Transverse colon (tissue), 3 donors: ENCODE results near the gene ATG9A.

ENCODE experiments used
- POLR2A ChIP-seq: fragments of 450-650 bp; IDR thresholded peaks from one replicate; pipeline ENCODE4 v1.6.1; 2016; ENCODE audit warnings: antibody characterized with exemption, mild to moderate bottlenecking, moderate library complexity
- TF ChIP-seq, protein P1 (sequence below), 5 experiments: fragments of 200-600 bp in 3 of 5; fragments of 450-650 bp in 2 of 5; sonication (generic) in 3 of 5; IDR thresholded peaks; 1 replicate in 2 of 5; 2 replicates in 3 of 5; pipeline ENCODE4 v1.5.1; 2016 to 2017; ENCODE audit warnings: antibody characterized with exemption in 5 of 5, inconsistent platforms in 3 of 5, mild to moderate bottlenecking in 2 of 5, moderate library complexity in 1 of 5

DNA sequence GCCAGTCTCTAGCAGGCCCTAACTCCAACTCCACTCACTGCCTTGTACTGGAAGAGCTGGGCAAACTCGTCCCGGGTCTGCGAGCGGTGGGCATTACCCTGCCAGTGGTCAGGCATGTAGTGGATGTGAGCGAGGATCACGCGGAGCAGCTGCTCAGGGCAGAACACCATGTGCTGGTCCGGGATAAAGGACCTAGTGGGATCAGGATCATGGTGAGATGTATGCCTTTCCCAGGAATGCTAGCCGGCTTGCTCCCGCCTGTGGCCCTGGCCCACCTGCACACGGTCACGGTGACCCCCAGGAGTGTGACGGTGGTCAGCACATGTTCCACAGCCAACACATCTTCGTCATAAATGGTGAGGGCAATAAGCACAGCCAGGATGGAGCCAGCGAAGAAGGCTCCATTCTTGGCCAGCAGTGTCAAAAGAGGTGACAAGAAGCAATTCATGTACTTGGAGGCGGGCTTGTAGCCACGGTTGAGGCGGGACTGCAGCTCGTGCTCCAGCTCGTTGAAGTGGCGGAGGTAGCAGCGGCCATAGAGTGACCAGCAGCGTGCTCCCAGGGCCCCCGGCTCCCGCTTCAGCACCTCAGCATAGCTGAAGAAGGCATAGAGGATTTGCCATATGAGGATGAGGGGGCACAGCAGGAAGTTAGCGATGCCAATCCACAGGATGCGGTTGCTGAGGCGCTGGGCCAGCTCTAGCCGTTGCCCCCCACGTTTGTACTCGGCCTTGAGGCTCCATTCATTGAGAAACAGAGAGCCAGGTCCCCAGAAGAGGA, 5.4 kb downstream of the ATG9A start:
- TF ChIP-seq, protein P1, sequence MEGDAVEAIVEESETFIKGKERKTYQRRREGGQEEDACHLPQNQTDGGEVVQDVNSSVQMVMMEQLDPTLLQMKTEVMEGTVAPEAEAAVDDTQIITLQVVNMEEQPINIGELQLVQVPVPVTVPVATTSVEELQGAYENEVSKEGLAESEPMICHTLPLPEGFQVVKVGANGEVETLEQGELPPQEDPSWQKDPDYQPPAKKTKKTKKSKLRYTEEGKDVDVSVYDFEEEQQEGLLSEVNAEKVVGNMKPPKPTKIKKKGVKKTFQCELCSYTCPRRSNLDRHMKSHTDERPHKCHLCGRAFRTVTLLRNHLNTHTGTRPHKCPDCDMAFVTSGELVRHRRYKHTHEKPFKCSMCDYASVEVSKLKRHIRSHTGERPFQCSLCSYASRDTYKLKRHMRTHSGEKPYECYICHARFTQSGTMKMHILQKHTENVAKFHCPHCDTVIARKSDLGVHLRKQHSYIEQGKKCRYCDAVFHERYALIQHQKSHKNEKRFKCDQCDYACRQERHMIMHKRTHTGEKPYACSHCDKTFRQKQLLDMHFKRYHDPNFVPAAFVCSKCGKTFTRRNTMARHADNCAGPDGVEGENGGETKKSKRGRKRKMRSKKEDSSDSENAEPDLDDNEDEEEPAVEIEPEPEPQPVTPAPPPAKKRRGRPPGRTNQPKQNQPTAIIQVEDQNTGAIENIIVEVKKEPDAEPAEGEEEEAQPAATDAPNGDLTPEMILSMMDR (IDR thresholded peaks at IDR 0.05) = no peak
- TF ChIP-seq POLR2A = no peak
